Measurements from ENCODE around the gene ADGRG7.
A peak's percentile ranks its signal among the peaks of the same experiment; 100 is the strongest.
"Not testable (repeated sequence)": the region's sequence is repeated elsewhere in the genome, so short reads cannot be mapped to it uniquely, and the experiment has no call there.

Gene ADGRG7, protein sequence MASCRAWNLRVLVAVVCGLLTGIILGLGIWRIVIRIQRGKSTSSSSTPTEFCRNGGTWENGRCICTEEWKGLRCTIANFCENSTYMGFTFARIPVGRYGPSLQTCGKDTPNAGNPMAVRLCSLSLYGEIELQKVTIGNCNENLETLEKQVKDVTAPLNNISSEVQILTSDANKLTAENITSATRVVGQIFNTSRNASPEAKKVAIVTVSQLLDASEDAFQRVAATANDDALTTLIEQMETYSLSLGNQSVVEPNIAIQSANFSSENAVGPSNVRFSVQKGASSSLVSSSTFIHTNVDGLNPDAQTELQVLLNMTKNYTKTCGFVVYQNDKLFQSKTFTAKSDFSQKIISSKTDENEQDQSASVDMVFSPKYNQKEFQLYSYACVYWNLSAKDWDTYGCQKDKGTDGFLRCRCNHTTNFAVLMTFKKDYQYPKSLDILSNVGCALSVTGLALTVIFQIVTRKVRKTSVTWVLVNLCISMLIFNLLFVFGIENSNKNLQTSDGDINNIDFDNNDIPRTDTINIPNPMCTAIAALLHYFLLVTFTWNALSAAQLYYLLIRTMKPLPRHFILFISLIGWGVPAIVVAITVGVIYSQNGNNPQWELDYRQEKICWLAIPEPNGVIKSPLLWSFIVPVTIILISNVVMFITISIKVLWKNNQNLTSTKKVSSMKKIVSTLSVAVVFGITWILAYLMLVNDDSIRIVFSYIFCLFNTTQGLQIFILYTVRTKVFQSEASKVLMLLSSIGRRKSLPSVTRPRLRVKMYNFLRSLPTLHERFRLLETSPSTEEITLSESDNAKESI

DNA sequence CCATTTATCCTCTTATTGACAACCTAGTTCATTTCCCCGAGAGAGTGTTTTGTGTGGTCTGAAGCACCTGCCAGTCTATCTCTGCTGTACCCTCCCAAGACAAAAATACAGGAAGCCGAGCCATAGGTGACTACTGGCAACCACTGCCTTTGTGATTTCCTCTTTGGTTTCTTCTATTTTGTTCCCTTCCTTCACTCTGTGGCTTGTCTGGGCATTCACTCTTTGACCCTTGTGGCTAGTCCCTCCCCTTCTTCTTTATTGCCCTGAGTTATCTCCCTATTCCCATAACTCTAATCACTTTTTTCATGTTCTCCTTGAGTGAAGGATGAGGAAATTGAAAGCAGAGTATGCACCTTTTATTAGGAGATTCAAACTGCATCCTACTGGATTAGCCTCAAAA is at the start of gene ADGRG7:
ADGRG7 (plus strand) TSS at position 297 of the 400 bp plus-strand sequence. CDS start 256 bp downstream, outside the sequence.
- no peak for DNase-seq

DNA sequence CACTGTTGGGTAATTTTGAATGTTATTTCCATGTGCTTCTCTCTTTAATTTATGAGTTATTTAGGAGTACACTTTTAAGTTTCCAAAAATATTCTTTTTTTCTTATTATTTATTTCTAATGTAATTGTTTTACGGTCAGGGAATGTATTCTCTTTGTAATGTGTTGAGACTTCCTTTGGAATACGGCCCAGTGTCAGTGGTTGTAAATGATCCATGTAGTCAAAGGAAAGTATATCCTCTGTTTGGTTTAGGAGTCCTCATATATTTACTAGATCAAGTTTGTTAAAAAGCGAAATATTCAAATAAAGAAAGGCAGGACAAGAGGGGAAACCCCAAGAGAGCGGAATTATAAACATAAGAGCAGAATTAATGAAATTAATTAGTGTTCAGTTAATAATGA is 49.0 kb upstream of the ADGRG7 start:
- DNase-seq: no peak

DNA sequence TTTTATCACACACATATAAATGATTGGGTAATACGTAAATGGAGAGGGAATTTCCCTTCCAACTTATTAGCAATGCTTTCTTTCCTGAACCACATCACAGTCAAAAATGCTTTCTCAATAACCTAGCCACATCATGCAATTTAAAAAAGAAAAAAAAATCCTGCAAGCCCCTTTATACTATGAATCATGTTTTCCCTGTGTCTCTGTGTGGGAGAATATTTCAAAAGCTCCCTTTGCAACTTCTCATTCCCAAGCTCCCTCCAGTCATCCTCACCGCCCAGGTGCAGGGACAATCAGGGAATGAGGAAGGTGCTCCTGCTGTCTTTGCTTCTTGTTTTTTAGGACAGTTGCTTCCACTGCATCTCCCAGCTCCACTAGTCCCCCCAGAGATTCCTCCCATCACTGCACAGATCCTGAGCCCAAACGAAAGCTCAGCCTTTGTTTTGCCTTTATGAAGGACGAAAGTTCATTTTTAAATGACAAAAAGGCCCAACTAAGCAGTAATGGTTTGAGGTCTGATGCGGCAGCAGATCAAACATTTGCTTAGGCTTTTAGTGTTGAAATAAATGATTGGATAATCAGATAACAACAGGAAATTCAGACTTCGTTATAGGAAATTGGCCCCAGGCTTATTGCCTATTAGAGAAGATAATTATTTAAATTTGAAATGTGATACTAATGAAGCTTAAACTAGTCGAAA is 47.8 kb upstream of the ADGRG7 start:
- DNase-seq: no peak

DNA sequence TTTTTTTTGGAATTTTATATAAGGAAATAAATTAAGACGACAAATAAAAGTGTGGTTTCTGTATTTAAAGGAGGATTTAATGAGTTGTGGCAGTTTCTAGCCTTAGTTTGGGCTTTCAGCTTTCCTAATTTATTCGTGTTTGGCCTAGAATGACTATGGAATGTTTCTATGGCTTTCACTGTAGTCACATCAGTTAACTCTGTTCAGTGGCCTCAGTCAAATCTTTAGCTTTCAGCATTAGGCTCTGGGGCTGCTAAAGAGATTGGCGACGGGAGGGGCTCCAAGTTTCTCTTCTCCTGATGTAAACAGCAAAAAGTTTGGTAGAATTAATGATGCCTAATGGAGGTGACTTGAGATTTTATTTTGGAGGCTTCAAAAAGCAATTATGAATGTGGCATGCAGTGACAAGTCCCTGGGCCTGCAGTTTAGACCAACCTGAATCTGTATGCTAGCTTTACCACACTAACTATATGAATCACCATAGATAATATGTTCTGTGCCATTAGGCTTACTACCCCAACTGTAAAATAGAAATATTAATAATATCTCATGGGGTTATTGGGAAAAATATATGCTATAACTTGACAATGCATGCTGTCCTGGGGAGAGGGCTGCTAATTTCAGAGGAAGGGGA is 47.1 kb upstream of the ADGRG7 start:
- no peak for DNase-seq

DNA sequence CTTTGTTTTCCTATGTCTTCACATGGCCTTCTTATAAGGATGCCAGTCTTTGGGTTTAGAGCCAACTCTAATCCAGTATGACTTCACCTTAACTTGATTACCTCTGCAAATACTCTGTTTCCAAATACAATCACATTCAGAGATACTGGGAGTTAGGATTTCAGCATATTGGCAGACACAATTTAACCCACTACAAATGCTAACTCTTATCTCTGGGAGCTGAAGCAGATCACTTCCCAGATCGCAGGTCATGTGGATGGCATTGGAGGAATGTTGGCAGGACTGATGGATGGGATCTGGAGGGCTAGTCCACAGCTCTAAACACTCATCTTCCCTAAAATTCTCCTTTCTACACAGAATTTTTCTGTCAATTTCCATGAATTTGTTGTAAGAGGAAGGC is 46.2 kb upstream of the ADGRG7 start:
- DNase-seq: no peak

DNA sequence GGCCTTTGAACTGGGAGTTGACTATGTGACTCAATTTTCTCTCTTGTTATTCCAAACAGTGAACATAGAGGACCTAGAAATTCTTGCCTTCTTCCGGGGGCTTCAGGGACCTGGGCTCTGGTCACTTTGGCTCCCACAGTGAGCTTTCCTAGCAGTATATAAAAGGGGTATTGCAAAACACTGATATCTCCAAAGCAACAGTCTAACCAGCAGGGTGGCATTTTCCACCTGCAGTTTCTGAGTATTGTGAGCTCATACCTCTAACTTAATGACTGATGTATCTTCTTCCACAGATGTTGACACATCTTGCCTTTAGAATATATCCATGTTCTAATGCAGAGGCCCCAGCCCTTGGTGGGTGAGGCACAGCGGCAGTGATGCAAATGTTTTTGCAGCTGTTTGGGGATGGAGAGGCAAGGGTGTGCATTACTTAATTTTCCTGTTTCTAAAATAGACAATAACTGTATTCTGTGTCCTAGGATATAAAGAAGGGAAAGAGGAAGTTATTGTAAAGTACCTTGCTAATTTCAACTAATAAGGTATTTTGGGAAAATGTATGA is 45.7 kb upstream of the ADGRG7 start:
- no peak for DNase-seq

DNA sequence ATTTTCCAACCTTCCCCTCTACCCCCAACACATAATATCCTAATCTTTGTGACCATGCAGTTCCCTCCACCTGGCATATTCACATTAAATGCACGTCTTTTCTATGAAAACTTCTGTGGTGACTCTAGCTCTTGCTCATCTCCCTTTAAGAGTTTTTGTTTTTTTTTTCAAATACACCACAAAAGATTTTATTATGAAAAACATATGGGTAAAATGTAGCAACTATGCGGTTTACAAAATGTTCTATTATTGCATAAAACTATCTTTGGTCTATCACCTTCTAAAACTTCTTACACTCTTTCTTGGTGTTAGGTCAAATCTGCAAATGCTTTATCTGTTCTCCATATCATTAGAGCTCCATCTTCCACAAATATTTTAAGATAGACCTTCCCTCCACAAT is 38.6 kb upstream of the ADGRG7 start:
- DNase-seq: no peak

DNA sequence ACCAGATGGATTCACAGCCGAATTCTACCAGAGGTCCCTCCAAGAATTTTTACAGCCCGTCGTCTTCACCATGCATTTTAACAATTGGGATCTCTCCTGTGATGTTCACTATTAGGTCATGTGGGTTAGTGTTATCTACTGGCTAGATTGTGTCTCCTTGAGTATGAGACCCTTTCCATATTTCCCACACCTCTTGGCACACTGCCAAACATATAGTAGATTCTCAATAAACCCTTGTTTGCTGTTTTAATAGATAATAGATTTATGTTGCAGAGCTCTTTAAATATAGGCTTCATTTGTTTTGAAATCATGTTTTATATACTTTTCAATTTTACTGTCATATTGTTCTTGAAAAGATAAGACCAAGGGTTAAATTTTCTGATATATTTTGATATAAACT is 34.9 kb upstream of the ADGRG7 start:
- DNase-seq: no peak

DNA sequence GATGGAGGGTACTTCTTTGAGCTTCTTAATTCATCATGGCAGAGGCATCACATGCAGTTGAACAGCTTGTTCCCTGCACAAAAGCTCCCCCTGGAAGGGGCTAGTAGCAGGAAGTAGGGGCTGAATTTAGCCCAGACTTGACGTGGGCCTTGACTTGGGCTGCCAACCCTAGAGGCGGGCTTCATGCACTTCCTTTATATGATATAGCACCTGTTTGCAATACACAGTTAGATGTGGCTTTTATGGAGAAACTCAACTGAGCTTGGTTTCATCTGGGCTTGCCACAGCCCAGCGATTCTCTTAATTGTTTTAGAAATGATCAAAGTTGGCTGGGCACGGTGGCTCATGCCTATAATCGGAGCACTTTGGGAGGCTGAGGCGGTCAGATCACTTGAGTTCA is 33.7 kb upstream of the ADGRG7 start:
- DNase-seq: no peak

DNA sequence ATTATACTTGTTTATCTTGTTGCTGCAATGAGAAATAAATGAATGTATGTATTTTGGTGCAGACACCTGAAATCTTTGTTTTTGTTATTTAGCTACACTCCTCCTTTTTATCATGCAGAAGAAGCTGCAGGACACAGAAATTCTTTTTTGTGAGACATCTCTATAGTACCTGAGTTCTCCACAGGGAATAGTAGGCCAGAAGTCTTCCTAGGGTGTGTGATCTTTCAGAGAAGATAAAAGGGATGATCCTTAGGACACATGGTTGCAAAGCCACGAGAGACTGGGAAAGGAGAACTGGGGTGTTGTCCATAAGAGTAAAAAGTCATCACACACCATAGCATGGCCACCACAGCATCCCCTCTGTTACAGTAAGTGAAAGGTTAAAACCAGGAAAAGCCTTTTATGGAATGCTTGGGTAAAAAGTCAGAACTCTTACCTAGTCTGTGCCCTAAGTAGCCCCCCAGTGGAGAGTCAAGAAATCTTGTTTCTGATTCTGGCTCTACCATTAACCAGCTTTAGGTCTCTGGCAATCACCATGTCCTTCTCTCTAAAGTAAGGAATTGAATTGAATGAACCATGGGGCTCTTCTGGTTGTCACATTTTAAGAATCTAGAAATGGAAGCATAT is 31.9 kb upstream of the ADGRG7 start:
- DNase-seq: no peak

DNA sequence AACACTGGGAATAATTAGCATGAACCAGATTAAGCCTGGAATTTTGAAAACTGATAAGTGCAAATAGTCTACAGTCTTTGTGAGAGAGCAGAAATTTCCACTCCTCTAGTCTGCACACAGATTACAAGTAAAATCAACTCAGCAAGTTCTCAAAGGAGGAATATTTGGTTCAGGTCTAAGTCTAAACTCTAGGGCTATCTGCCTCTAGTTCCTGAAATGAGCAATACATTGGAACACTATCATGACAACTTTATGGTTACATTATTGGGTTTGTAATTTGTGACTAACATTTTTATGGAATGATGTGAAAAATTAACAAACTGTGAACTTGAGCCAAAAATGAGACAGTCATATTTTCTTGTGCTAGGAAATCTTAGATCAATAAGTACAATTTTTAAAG is 30.8 kb upstream of the ADGRG7 start:
- no peak for DNase-seq

DNA sequence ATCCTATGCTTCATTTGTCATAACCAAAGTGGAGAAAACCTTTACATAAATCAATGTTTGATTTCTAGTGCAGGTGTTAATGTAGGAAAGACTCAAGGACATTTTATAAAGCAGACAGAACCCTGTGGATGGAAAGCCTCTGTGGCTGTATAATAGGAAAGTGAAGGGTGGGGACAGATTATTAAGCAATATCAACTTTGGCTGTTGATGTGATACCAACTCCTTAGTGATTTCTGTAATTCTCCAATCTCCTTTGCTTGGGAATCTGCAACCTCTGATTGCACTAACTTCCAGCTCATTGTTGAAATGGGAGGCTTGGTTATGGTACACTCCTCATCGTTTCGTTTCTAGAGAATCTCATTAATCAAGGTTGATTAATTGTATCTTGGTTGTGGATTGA is 29.3 kb upstream of the ADGRG7 start:
- DNase-seq: no peak

DNA sequence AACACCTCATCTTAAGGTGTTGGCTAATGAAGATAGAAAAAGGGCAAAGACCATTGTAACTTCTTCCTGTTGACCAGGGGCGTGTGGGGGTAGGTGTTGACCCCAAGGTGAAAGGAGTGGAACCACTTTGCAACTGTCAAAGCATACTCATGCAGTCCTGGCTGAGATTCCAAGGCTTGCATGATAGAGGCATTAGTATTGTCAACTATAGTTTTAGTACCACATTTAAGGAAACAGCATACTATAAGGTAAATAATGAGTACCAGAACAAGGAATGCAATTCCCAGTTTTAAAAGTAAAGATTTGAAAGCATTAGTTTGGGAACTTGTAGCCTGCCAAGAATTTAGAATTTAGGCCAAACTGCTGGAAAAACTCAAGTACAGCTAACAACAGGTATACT is 27.8 kb upstream of the ADGRG7 start:
- no peak for DNase-seq

DNA sequence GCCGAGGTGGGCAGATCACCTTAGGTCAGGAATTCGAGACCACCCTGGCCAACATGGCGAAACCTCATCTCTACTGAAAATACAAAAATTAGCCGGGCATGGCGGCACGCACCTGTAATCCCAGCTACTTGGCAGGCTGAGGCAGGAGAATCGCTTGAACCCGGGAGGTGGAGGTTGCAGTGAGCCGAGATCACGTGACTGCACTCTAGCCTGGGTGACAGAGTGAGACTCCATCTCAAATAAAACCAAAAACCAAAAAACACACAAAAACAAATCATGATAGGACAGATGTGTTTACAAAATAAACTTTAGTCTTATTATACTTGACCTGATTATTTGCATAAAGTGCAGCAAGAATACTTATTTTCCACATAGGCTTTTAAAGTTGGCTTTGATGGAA is 27.2 kb upstream of the ADGRG7 start:
- DNase-seq: not testable (repeated sequence)

DNA sequence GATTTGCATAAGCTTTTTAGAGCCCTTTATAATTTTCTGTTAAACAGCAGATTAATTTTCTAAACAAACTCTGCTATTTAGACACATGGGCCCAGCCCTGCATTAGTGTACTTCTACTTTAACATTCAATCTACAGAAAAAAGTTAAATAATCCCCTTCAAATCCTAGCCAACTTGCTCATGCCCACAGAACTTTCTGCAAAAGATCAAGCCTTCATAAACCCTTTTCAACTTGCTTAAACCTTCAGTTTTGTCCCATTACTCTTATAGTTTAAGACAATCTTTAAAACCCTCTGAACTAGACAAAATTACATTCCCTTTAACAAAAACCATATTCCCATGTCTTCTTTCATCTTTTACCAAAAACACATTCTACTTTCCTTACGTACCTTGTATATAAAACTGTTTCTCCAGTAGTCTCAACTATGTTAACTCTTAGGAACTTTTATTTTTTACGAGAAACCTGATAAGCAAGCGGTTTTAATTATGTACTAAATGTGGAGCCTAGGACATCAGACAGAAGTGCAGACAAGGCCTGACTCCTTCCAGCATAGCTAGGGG is 25.2 kb upstream of the ADGRG7 start:
- no peak for DNase-seq

DNA sequence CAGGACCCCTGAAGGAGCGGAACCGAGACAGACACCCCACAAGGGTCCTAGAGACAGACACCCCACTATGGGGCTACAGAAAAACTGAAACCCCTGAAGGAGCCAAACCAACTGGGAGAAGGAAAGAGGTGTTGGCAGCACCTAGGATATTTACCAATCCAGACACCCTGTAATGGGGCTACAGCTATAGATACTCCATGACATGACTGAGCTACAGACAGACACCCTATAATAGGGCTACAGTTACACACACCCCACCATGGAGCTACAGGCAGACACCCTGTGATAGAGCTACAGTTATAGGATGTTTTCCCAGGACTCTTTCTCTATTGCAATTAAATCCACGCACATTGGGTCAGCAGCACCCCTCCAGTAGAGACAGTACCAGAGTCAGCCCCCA is 22.6 kb upstream of the ADGRG7 start:
- no peak for DNase-seq

DNA sequence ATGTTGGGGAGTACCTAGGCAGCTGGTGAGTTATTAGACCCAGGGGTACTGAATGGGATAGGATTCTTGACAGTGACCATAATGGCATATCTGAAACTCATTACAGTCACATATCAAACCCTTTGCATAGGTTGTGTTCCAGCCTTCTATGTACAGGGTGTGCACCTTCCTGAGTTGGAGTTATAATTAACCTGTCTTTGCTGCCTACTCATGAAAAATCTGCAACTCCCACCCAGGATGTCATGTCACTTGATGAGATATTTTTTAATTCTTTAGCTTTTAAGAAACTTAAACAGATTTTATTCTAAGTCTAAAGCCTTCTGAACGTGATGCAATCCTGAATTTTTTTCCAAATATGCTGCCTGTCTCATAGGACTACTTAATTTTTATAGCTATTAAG is 21.1 kb upstream of the ADGRG7 start:
- no peak for DNase-seq

DNA sequence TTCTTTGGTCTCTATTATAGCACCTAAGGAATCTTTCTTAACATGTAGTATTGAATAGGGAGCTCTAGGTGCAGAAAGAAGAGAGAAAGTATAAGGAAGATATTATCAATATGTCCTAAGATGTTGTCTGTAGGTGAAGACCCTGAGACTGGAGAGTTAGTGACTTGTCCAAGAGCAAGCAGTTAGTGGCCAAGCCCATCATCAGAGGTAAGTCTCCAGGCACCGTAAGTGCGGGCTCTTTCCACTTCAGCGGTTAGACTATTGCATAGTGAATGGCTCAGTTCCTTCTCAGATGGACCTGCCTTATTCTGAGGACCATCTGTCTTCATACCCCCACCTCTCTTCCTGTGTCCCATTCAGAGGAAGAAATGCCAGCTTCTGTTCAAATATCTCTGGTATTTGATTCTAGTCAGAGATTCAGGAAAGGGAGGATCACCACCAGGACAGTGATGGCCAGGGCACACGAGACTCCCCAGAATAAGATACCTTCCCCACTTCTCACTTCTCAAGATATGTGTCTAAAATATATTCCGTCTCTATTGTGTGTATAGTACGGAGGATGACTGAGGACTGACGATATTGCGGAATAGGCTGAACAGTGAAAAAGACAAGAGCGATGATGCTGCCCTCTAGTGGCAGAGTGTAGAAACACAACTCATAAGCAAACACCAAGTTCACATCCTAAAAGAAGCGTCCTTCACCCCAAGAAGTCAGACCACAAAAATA is 19.1 kb upstream of the ADGRG7 start:
- peak; percentile 67 for DNase-seq

DNA sequence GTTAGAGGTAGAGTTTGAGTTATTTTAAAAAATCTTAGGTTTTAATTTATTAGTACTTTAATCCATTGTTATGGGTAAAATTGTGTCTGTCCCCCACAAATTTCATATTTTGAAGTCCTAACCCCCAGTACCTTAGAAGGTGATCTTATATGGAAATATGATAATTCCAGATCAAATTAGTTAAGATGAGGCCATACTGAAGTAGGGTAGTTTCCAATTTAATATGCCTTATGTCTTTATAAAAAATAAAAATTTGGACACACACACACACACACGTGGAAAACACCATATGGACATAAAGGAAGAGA is 18.6 kb upstream of the ADGRG7 start:
- no peak for DNase-seq

DNA sequence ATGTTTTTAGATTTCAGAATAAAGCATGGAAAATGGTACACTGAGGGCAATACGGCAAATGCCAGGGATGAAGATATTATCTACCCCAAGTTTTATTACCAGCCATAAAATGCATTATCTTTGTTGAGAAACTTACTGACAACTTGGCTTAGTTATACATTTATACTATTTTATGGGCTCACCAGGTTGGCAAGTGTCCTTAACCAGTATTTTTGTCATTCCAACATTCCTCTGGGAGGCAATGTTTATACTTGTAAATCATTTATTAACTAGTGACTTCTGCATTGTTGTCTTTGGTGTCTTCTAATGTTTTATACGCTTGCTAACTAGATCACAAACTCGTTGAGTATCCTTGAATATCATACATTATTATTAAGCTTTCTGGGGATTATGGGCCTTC is 18.0 kb upstream of the ADGRG7 start:
- no peak for DNase-seq

DNA sequence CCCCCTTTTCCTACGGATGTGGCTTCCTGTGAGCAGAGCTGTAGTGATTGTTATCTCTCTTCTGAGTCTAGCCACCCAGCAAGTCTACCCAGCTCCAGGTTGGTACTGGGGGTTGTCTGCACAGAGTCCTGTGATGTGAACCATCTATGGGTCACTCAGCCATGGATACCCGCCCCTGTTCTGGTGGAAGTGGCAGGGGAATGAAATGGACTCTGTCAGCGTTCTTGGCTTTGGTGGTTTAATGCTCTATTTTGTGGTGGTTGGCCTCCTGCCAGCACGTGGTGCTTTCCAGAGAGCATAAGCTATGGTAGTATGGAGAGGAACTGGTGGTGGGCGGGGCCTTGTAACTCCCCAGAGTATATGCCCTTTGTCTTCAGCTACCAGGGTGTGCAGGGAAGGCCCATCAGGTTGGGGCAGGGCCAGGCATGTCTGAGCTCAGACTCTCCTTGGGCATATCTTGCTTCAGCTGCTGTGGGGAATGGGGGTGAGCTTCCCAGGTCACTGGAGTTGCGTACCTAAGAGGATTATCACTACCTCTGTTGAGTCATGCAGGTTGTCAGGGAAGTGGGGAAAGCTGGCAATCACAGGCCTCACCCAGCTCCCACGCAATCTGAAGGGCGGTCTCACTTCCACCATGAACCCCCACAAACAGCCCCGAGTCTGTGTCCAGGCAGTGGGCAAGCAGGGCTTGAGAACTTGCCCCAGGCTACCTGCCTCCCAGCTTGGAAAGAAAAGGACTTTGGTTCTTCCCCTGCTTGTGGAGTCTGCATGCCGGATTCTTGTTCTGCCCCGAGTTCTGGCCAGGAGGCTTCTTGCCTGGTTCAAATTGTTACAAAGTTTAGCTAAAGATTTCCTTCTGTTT is 9.0 kb upstream of the ADGRG7 start:
- DNase-seq: peak; percentile 35
